RWPE2 (cell line): Measurements from ENCODE around the gene PUSL1.
A peak's percentile ranks its signal among the peaks of the same experiment; 100 is the strongest.

Experiments used
- ATAC-seq: fragments of 200-7000 bp; cut with Tn5 transposase; 3 replicates; pipeline ENCODE4 v1.9.1; 2021; ENCODE audit warnings: low read depth
- DNase-seq: peaks from one replicate; pipeline ENCODE4 v3.0.0-alpha.2; 2020; ENCODE audit warnings: low spot score
- H3K27ac ChIP-seq: fragments of 450-650 bp; 2 replicates; pipeline ENCODE4 v1.5.1; 2017; ENCODE audit warnings: mild to moderate bottlenecking; ENCODE audit not compliant: poor library complexity, severe bottlenecking
- H3K27me3 ChIP-seq: fragments of 250-450 bp; sonication (Bioruptor Pico); 2 replicates; pipeline ENCODE4 v1.5.1; 2021; ENCODE audit warnings: mild to moderate bottlenecking, moderate library complexity; ENCODE audit not compliant: insufficient read depth, poor library complexity, severe bottlenecking
- H3K36me3 ChIP-seq: fragments of 250-450 bp; sonication (Bioruptor Pico); 2 replicates; pipeline ENCODE4 v1.5.1; 2020; ENCODE audit warnings: low read depth, mild to moderate bottlenecking, moderate library complexity
- H3K4me1 ChIP-seq: fragments of 250-450 bp; sonication (Bioruptor Pico); 2 replicates; pipeline ENCODE4 v1.5.1; 2021; ENCODE audit warnings: mild to moderate bottlenecking, moderate library complexity; ENCODE audit not compliant: insufficient read depth, poor library complexity, severe bottlenecking
- H3K4me3 ChIP-seq: fragments of 250-450 bp; sonication (Bioruptor Pico); 2 replicates; pipeline ENCODE4 v1.5.1; 2021; ENCODE audit warnings: mild to moderate bottlenecking, moderate library complexity; ENCODE audit not compliant: severe bottlenecking
- H3K9me3 ChIP-seq: fragments of 250-450 bp; sonication (Bioruptor Pico); 2 replicates; pipeline ENCODE4 v1.5.1; 2021; ENCODE audit warnings: mild to moderate bottlenecking, moderate library complexity; ENCODE audit not compliant: severe bottlenecking
- TF ChIP-seq, protein P1 (sequence below): fragments of 450-650 bp; IDR thresholded peaks from one replicate; pipeline ENCODE4 v1.5.1; 2017; ENCODE audit warnings: mild to moderate bottlenecking, moderate library complexity; ENCODE audit not compliant: poor library complexity, severe bottlenecking

Gene PUSL1

DNA sequence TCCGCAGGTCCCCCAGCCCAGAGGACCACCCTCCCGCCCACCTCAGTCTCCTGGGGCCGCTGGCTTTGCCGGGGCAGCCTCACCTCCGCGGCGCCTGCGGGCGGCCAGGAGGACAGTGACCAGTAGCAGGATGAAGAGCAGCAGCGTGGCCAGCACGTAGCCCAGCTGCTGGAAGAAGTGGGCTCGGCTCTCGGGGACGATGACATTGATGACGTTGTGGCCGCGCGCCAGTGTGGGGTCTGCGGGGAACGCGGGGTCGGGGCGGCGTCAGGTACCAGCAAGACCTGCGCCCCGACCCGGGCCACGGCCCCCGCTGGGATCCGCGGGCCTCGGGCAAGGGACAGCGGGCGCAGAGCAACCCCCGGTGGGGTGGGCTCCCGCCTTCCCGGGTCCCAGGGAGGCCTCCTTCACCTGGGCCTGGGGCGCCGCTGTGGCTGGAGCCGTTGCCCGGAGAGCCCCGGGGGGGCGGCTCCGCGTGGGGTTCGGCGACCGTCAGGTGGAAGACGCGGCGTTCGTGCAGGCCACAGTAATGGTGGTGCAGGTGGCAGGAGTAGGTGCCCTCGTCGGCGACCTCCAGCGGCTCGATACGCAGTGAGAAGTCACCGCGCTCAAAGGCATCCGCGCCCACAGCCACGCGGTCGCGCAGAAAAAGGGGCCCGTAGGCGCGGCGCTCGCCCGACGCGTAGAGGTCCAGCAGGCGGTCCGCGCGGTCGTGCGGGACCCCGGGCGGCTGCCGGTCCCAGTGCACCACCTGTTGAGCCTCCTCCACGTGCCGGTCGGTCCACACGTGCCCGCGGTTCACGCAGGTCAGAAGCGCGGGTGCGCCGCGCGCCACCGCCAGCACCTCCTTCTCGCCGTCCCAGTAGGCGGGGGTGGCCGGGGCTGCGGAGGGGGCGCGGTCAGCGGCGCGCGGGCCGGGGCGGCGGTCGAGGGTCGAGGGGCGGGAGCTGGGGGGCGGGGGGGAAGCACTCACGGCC, 46.2 kb downstream of the PUSL1 start:
- TF ChIP-seq, protein P1, sequence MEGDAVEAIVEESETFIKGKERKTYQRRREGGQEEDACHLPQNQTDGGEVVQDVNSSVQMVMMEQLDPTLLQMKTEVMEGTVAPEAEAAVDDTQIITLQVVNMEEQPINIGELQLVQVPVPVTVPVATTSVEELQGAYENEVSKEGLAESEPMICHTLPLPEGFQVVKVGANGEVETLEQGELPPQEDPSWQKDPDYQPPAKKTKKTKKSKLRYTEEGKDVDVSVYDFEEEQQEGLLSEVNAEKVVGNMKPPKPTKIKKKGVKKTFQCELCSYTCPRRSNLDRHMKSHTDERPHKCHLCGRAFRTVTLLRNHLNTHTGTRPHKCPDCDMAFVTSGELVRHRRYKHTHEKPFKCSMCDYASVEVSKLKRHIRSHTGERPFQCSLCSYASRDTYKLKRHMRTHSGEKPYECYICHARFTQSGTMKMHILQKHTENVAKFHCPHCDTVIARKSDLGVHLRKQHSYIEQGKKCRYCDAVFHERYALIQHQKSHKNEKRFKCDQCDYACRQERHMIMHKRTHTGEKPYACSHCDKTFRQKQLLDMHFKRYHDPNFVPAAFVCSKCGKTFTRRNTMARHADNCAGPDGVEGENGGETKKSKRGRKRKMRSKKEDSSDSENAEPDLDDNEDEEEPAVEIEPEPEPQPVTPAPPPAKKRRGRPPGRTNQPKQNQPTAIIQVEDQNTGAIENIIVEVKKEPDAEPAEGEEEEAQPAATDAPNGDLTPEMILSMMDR: no peak
- no peaks in the 10 kb centered on the region for H3K36me3 ChIP-seq
- ATAC-seq: no peak
- no peaks in the 10 kb centered on the region for H3K27me3 ChIP-seq
- H3K9me3 ChIP-seq: no peaks in the 10 kb centered on the region
- DNase-seq: peak; percentile 44
- no peak overlapping the region for H3K4me3 ChIP-seq
- no peak overlapping the region for H3K27ac ChIP-seq
- peaks cover 4% of the 10 kb centered on the region for H3K4me1 ChIP-seq

DNA sequence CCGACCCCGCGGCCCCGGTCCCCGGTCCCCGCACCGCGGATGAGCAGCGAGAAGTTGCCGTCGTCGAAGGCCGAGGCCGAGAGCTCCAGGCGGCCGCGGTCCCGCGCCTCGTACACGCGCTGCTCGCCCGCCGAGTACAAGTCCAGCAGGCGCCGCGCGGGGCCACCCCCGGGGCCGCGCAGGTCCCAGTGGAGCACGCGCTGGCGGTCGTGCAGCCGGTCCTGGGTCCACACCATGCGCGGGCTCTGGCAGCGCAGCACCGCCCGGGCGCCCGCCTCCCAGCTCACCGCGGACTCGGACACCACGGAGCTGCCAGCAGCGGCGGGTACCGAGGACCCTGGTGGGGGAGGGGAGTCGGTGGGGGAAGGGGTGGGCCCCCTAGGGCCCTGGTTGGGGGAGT, 47.0 kb downstream of the PUSL1 start:
- DNase-seq (peak; percentile 68), ATAC-seq (peak; percentile 17)
- H3K4me3 ChIP-seq: no peak overlapping the region
- TF ChIP-seq, protein P1: no peak
- peaks cover 11% of the 10 kb centered on the region for H3K4me1 ChIP-seq
- no peaks in the 10 kb centered on the region for H3K9me3 ChIP-seq
- no peaks in the 10 kb centered on the region for H3K27me3 ChIP-seq
- no peak overlapping the region for H3K27ac ChIP-seq
- no peaks in the 10 kb centered on the region for H3K36me3 ChIP-seq

DNA sequence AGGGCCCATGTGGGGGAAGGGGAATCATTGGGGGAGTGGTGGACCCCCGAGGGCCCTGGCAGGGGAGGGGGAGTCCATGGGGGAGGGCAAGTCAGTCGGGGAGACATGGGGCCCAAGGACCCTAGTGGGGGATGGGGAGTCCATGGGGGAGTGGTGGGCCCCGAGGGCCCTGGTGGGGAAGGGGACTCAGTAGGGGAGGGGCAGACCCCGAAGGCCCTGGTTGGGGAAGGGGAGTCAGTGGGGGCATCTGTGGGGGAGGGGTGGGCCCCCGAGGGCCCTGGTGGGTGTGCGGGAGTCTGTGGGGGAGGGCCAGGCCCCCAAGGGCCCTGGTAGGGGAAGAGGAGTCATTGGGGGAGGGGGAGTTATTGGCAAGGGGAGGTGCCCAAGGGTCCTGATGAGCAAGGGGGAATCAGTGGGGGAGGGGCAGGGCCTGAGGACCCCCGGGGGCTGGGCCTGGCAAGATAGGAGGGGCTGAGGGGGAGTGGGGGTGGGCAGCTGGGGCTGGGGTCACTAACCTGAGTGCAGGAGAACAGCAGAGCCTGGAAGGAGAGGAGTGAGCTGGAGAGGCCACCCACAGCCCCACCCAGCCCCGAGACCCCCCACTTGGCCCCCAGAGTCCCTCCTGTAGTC, 47.9 kb downstream of the PUSL1 start:
- DNase-seq (no peak), ATAC-seq (no peak)
- Histone ChIP-seq H3K36me3 (no peaks in the 10 kb centered on the region), H3K27me3 (no peaks in the 10 kb centered on the region), H3K4me1 (peaks cover 17% of the 10 kb centered on the region), H3K4me3 (no peak overlapping the region), H3K27ac (no peak overlapping the region), H3K9me3 (no peaks in the 10 kb centered on the region)
- TF ChIP-seq, protein P1: no peak

DNA sequence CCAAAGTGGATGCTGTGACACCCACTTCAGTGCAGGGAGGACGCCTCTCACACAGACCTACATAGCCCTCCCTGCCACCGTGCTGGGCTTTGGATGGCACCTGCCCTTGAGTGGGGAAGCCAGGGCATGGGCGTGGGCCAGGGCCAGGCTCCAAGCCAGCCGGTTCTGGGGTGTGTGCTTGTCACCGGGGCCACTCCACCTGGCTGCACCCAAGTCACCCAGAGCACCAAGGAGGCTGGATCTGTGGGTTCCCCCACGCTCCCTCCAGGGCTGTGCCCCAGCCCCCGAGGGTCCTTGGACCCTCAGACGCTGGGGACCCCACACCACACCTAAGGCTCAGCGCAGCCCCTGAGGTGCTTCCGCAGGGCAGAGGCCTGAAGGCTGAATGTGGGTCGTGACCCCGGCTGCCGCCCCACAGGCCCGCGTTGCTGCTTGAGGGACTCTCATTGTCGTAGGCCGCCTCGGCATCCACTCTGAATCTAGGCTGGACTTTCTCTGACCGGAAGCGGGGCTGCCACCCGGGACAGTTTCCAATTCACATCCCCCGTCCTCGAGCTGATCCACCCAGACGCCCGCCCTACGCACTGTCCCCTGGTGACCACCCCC, 48.5 kb downstream of the PUSL1 start:
- H3K9me3 ChIP-seq: no peaks in the 10 kb centered on the region
- no peak overlapping the region for H3K27ac ChIP-seq
- TF ChIP-seq, protein P1: no peak
- no peaks in the 10 kb centered on the region for H3K27me3 ChIP-seq
- peaks cover 17% of the 10 kb centered on the region for H3K4me1 ChIP-seq
- no peak for ATAC-seq
- peak; percentile 66 for DNase-seq
- no peak overlapping the region for H3K4me3 ChIP-seq
- H3K36me3 ChIP-seq: no peaks in the 10 kb centered on the region
